GM12864 (cell line): ENCODE measurements around the gene KRTAP29-1.

Experiments used
- DNase-seq: peaks from one replicate; pipeline ENCODE4 v3.0.0-alpha.2; 2011; ENCODE audit warnings: low read depth
- H3K4me3 ChIP-seq: 2 replicates; pipeline ENCODE4 v1.5.1; 2011; ENCODE audit warnings: mild to moderate bottlenecking, low read depth, low read length, control low read depth
- CTCF ChIP-seq: IDR thresholded peaks from 2 replicates; pipeline ENCODE4 v1.5.1; 2011; ENCODE audit warnings: low read depth, mild to moderate bottlenecking, moderate library complexity, low read length, control low read depth, inconsistent platforms; ENCODE audit errors: missing control alignments

Gene KRTAP29-1

DNA sequence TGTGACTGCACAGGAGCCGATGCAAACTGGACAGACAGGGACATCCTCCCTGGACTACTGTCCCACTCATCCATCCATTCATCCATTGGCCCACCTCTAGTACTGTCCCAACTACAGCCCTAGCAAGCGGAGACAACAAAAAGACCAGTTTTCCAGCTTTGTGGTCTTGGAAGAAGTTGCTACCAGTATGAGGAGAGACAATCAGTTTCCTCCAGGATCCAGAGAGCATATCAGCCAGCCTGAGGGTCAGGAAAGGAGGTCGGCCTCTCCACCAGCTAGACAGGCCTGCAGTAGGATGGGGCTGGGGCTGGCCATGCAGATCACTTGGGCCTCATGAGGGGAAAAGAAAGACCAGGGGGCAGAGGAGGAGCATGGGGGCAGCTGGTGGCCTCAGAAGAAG lies 31.2 kb upstream of the KRTAP29-1 start:
- no peak for DNase-seq
- TF ChIP-seq CTCF: no peak

DNA sequence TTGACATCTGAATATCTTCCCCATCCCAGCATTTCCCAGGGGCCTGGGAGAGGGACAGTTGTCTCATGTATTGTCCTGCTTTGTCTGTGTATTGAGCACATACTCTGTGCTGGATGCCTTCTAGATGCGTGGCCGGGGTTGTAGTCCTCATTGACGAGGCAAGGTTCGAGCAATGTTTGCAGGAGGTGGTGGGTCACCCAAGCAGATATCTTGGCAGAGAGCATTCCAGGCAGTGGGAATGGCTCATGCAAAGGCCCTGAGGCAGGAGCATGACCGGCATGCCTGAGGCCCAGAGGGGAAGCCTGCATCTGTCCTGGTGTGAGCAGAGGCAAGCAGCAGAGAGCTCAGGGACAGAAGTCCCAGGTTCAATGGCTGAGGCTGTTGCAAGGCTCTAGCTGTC lies 30.4 kb upstream of the KRTAP29-1 start:
- H3K4me3 ChIP-seq: no peak overlapping the region
- DNase-seq: no peak
- TF ChIP-seq CTCF: no peak

More for the DNA sequence above, 31.2 kb upstream of the KRTAP29-1 start:
- no peak overlapping the region for H3K4me3 ChIP-seq

DNA sequence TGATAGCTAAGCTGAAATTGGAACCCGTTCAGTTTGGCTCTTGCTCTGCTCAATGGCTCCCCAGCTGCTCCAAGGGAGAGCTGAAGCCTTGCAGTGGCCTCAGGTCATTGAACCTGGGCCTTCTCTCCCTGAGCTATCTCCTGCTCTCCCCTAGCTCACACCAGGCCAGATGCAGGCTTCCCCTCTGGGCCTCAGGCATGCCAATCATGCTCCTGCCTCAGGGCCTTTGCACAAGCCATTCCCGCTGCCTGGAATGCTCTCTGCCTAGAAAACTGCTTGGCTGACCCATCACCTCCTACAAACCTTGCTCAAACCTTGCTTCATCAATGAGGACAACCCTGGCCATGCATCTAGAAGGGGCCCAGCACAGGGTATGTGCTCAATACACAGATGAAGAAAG lies 29.6 kb upstream of the KRTAP29-1 start:
- TF ChIP-seq CTCF: no peak
- DNase-seq: no peak
- H3K4me3 ChIP-seq: no peak overlapping the region

GRCh38 chr17:41331606-41332005 lies 29.0 kb upstream of the KRTAP29-1 start:
- DNase-seq: no peak
- no peak overlapping the region for H3K4me3 ChIP-seq
- no peak for TF ChIP-seq CTCF

GRCh38 chr17:41329279-41329948 lies 26.8 kb upstream of the KRTAP29-1 start:
- TF ChIP-seq CTCF: peak; percentile 46
- DNase-seq: no peak
- H3K4me3 ChIP-seq: no peak overlapping the region

- no peak for DNase-seq
These were observed 25.6 kb upstream of the KRTAP29-1 start for GRCh38 chr17:41328207-41328606.

More at GRCh38 chr17:41328207-41328606, 25.6 kb upstream of the KRTAP29-1 start:
- H3K4me3 ChIP-seq: no peak overlapping the region
- no peak for TF ChIP-seq CTCF
